ENCODE measurements around the gene GSX1.

DNA sequence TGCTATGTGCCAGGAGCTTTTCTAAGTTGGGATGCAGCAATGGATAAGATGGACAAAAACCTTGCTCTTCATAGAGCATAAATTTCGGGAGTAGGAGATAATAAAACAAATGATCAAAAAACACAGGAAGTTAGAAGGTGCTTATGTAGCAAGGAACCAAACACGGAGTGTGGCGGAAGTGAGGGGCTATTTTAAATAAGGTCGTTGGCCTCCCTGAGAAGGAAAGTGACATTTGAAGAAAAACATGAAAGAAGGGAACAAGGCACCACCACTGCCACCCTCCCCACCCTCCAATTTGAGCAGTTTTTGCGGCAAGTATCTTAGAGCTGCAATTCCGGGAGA lies 3.2 kb upstream of the GSX1 start:
- TF ChIP-seq, protein P1, sequence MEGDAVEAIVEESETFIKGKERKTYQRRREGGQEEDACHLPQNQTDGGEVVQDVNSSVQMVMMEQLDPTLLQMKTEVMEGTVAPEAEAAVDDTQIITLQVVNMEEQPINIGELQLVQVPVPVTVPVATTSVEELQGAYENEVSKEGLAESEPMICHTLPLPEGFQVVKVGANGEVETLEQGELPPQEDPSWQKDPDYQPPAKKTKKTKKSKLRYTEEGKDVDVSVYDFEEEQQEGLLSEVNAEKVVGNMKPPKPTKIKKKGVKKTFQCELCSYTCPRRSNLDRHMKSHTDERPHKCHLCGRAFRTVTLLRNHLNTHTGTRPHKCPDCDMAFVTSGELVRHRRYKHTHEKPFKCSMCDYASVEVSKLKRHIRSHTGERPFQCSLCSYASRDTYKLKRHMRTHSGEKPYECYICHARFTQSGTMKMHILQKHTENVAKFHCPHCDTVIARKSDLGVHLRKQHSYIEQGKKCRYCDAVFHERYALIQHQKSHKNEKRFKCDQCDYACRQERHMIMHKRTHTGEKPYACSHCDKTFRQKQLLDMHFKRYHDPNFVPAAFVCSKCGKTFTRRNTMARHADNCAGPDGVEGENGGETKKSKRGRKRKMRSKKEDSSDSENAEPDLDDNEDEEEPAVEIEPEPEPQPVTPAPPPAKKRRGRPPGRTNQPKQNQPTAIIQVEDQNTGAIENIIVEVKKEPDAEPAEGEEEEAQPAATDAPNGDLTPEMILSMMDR (IDR thresholded peaks at IDR 0.05; ENCODE audit: low read depth, low read length): no peak
- no peak for TF ChIP-seq EZH2phosphoT487 (IDR thresholded peaks at IDR 0.05; ENCODE audit: low read depth)

Data from OCI-LY3 (cell line).